H1 (cell line): ENCODE measurements around the gene MAPK8. TPM values are rescaled to one million over a fixed set of nuclear protein-coding genes. Genes with fewer than 3 reads are reported as not detected.

Source experiments
- ASH2L ChIP-seq: fragments of 200-600, 300-600 bp; sonication (generic); IDR thresholded peaks from one replicate; pipeline ENCODE4 v1.7.1; 2017; ENCODE audit warnings: low read length
- CBX8 ChIP-seq: fragments of 300-800, 300-1000 bp; sonication (generic); IDR thresholded peaks from 2 replicates; pipeline ENCODE4 v1.7.1; 2016; ENCODE audit warnings: low read depth, low read length, borderline replicate concordance
- CHD1 ChIP-seq: IDR thresholded peaks from 2 replicates; pipeline ENCODE4 v1.6.1; 2012; ENCODE audit warnings: low read depth, low read length, improper control_type of control experiment
- GABPA ChIP-seq: IDR thresholded peaks from 2 replicates; pipeline ENCODE4 v1.6.1; 2011; ENCODE audit warnings: mild to moderate bottlenecking, low read length, moderate library complexity, borderline replicate concordance; ENCODE audit not compliant: insufficient read depth
- HDAC2 ChIP-seq, 2 experiments: fragments of 300-600 bp in 1 of 2; sonication (generic) in 1 of 2; IDR thresholded peaks; 2 replicates each; pipeline ENCODE4 v1.6.1; 2011 to 2012; ENCODE audit warnings: low read depth in 2 of 2, low read length in 2 of 2, mild to moderate bottlenecking in 2 of 2, moderate library complexity in 2 of 2, borderline replicate concordance in 1 of 2, inconsistent platforms in 1 of 2
- POLR2A ChIP-seq, 2 experiments: IDR thresholded peaks; 1 replicate in 1 of 2; 2 replicates in 1 of 2; pipeline ENCODE4 v1.6.1; 2011; ENCODE audit warnings: low read depth in 2 of 2, low read length in 2 of 2, mild to moderate bottlenecking in 2 of 2; ENCODE audit errors: control extremely low read depth in 1 of 2
- RBBP5 ChIP-seq: IDR thresholded peaks from 2 replicates; pipeline ENCODE4 v1.7.1; 2012; ENCODE audit warnings: low read depth, mild to moderate bottlenecking, inconsistent platforms, low read length, moderate library complexity, borderline replicate concordance
- RFX5 ChIP-seq: IDR thresholded peaks from 2 replicates; pipeline ENCODE4 v1.6.1; 2011; ENCODE audit warnings: low read depth, low read length, improper control_type of control experiment, borderline replicate concordance
- TAF1 ChIP-seq: IDR thresholded peaks from 2 replicates; pipeline ENCODE4 v1.6.1; 2011; ENCODE audit warnings: mild to moderate bottlenecking, low read depth, low read length
- TBP ChIP-seq: IDR thresholded peaks from 2 replicates; pipeline ENCODE4 v1.6.1; 2011; ENCODE audit warnings: low read depth, low read length, improper control_type of control experiment
- polyA plus RNA-seq, 7 experiments: library from polyadenylated mRNA; depleted of rRNA in 3 of 7; stranded (reverse) in 5 of 7; unstranded in 2 of 7; fragments of >200 nt in 5 of 7; fragments of 200-250 nt in 2 of 7; gene quantifications; 1 replicate in 5 of 7; 2 replicates in 1 of 7; 4 replicates in 1 of 7; pipeline versions ENCODE4 v1.2.1 to v1.2.3, GENCODE V29; 2011 to 2013; ENCODE audit warnings: missing spikeins in 2 of 7, mixed read lengths in 2 of 7
- total RNA-seq: library from RNA; stranded (reverse); fragmentation: NEBNext Ultra II Directional; extraction: Animal tissue kit (Norgen Biotek cat#: 25700); gene quantifications from 2 replicates; pipeline ENCODE4 v1.2.1, GENCODE V29; 2021

The MAPK8 gene
- total and polyA plus RNA-seq, 2 of the 8 experiments (the other 6 are each of a cell fraction or from before 2014, with no cell fraction given), result 23.3 to 71.3 TPM

DNA sequence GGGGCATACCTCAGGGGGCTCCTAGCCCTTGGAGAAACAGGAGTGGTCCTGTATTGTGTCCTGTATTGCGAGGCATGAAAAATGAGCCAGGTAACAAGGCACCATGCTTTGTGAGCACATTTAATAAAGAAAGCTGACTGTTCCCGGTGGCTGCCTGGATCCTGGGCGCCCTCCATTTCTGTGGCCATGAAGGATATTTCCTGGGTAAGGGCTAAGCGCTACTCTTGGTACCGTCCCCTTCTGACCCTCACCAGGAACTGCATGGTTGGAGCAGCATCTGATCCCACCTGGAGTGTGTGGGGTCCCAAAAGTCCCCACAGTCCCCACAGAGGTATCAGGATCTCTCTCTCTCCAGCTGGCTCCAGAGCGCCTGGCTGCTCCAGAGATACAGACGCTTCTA is 139.5 kb downstream of the MAPK8 start (continued):
- TF ChIP-seq TBP, result no peak
- no peak for TF ChIP-seq RBBP5
- no peak for TF ChIP-seq HDAC2 (IDR thresholded peaks at IDR 0.05; ENCODE audit: borderline replicate concordance in 1 of 2, low read depth in 2 of 2, low read length in 2 of 2)
- TF ChIP-seq CBX8, result no peak
- TF ChIP-seq RFX5, result no peak
- TF ChIP-seq CHD1, result no peak
- TF ChIP-seq ASH2L, result no peak
- TF ChIP-seq POLR2A (IDR thresholded peaks at IDR 0.05; ENCODE audit: control extremely low read depth in 1 of 2, low read depth in 2 of 2, low read length in 2 of 2), result no peak
- no peak for TF ChIP-seq GABPA
- TF ChIP-seq TAF1, result no peak
- TF ChIP-seq, all 59 proteins: peak for 0
